ENCODE results near the gene TACR2. TPM values are rescaled to one million over a fixed set of nuclear protein-coding genes. Genes with fewer than 3 reads are reported as not detected.

TACR2 gene
- total RNA-seq, 2 donors from 2014 or later: 0.66 TPM; not detected in 1

DNA sequence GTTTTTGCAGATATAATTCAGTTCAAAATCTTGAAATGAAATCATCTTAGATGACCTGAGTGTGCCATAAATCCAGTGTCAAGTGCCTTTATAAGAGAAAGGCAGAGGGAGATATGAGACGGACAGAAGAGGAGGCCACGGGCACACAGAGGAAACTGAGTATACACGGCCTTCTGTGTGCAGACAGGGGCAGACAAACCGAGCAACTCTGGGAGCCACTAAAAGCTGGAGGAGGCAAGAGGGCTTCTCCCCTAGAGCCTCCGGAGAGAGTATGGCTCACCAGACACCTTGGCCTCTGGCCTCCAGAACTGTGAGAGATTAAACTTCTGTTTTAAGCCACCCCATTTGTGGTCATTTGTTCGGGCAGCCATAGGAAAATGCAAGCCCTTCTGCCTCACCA lies 47.2 kb upstream of the TACR2 start:
- ATAC-seq: no peak
- 86 to 87% methylated on average over 6 of the region's 6 CpGs for WGBS, 2 donors

DNA sequence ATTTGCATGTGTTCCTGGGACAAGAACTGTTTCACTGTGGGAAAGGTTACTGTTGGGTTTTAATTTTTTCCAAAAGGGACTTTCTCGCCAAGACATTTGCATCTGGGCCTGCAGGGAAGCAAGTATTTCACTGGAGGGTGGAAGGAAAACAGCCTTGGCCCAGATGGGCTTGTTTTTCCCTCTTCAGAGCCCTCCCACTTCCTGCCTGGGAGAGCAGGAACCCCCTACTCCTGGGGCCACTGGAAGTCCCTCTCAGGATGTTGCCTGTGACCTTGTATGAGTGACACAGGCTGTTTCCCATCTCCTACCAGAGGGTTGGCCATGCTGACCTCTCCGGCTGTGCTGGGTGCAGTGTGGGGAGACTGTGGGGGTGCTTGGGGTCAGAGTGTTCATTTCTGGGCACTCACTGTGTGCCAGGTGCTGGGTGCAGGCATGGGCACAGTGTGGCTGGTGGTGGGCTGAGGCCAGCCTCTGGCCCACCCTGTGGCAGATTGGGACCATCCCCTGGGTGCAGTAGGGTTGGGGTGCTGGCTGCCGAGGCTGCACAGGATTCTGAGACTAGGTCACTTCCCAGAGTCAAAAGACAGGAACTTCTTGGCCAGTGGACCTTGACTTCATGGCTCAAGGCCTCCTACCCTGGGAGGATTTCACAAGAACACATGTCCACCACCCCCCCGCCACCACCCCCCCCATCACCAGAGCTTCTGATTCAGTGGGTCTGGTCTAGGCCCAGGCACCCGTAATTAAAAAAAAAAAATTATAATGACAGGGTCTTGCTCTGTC lies 44.7 kb upstream of the TACR2 start:
- no peak for TF ChIP-seq POLR2A (IDR thresholded peaks at IDR 0.05)
- TF ChIP-seq, protein P1, sequence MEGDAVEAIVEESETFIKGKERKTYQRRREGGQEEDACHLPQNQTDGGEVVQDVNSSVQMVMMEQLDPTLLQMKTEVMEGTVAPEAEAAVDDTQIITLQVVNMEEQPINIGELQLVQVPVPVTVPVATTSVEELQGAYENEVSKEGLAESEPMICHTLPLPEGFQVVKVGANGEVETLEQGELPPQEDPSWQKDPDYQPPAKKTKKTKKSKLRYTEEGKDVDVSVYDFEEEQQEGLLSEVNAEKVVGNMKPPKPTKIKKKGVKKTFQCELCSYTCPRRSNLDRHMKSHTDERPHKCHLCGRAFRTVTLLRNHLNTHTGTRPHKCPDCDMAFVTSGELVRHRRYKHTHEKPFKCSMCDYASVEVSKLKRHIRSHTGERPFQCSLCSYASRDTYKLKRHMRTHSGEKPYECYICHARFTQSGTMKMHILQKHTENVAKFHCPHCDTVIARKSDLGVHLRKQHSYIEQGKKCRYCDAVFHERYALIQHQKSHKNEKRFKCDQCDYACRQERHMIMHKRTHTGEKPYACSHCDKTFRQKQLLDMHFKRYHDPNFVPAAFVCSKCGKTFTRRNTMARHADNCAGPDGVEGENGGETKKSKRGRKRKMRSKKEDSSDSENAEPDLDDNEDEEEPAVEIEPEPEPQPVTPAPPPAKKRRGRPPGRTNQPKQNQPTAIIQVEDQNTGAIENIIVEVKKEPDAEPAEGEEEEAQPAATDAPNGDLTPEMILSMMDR (IDR thresholded peaks at IDR 0.05): no peak
- Histone ChIP-seq H3K4me1 (peaks cover 50% of the 10 kb centered on the region), H3K27ac (peak overlapping the region in 2 of 4 donors; percentile 10 to 48), H3K9me3 (no peaks in the 10 kb centered on the region), H3K4me3 (no peak overlapping the region), H3K36me3 (replicated peaks in 1 of 2; ENCODE audit: insufficient read depth in 1 of 2, low read depth in 2 of 2) (no peaks in the 10 kb centered on the region), H3K27me3 (no peaks in the 10 kb centered on the region)
- peak in 1 of 4 donors; percentile 11 for DNase-seq
- whole genome bisulfite sequencing, 2 donors: 80 to 81% methylated on average over 4 of the region's 5 CpGs
- no peak for ATAC-seq
- intact Hi-C loops (cut with DNase I): no loop called here

More for the DNA sequence above, 47.2 kb upstream of the TACR2 start:
- DNase-seq: no peak
- Histone ChIP-seq H3K4me3 (no peak overlapping the region), H3K9me3 (no peaks in the 10 kb centered on the region), H3K4me1 (peaks cover 51% of the 10 kb centered on the region), H3K27ac (peak overlapping the region in 2 of 4 donors; percentile 23 to 38), H3K36me3 (replicated peaks in 1 of 2; ENCODE audit: insufficient read depth in 1 of 2, low read depth in 2 of 2) (no peaks in the 10 kb centered on the region), H3K27me3 (no peaks in the 10 kb centered on the region)
- intact Hi-C loops (cut with DNase I): no loop called here
- TF ChIP-seq POLR2A (IDR thresholded peaks at IDR 0.05): no peak
- TF ChIP-seq, protein P1 (IDR thresholded peaks at IDR 0.05): no peak

DNA sequence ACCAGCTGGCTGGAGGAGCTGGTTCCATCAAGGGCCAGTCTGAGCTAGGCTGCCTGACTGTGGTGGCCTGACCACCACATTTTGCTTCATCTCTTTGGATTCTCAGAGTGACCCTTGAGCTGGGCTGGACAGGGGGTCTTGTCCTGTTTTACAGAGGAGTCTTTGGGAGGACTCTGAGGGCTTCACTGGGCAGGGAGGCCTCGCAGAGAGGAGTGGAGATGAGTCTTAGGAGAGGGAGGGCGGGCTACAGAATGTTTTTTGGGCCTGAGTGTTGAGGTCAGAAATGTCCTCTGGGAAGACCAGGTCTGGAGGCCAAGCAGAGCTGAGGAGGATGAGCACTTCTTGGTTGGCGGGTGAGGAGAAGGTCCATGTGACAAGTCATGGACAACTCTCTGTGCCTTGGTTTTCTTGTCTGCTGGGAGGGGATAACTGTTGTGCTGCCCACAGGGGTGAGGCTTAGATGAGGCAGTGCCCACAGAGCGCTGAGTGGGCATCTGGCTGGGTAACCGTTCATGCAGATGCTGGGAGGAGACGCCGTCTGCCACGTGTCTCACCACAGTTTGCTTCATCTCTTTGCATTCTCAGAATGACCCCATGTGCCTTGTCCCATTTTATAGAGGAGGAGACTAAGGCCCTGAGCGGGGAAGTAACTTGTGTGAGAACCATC lies 44.0 kb upstream of the TACR2 start:
- Histone ChIP-seq H3K27ac (peak overlapping the region; percentile 25 to 85 (median 60)), H3K4me1 (peaks cover 45% of the 10 kb centered on the region), H3K4me3 (no peak overlapping the region), H3K27me3 (no peaks in the 10 kb centered on the region), H3K9me3 (no peaks in the 10 kb centered on the region), H3K36me3 (replicated peaks in 1 of 2; ENCODE audit: insufficient read depth in 1 of 2, low read depth in 2 of 2) (no peaks in the 10 kb centered on the region)
- intact Hi-C loops (cut with DNase I): no loop called here
- ATAC-seq (no peak), DNase-seq (no peak)
- 84 to 100% methylated on average over 8 to 9 of the region's 9 CpGs for WGBS, 2 donors
- TF ChIP-seq, protein P1 (IDR thresholded peaks at IDR 0.05): no peak
- no peak for TF ChIP-seq POLR2A (IDR thresholded peaks at IDR 0.05)

DNA sequence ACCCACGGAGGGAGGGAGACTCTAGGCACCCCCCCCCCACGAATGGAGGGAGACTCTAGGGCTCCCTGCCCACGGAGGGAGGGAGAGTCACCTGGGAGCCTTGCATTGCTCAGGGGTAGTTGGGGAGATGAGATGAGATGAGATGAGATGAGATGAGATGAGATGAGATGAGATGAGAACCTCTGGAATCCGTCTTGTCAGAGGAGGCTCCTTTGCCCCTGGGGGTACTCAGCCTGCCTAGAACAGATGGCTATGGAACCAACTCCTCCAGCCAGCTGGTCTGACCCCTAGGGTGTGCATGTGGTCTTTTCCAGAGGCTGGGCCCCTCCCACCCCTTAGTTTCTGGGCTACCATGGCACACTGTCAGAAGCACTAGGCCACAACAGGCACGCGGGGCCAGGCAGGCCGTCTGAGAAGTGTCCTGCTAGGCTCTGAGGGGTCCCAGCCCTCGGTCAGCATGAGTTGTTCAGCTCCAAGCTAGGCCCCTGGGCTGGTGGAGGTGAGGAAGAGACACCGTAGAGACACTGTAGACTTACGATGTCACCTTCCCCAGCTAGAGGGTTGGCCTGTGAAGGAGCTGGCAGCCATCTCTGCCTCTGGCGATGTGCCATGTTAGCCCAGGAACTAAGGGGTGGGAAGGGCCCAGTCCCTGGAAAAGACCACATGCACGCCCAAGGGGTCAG lies 43.3 kb upstream of the TACR2 start:
- no peak overlapping the region for H3K4me3 ChIP-seq
- no peaks in the 10 kb centered on the region for H3K27me3 ChIP-seq
- intact Hi-C loops (cut with DNase I): no loop called here
- H3K27ac ChIP-seq: peak overlapping the region; percentile 25 to 85 (median 60)
- H3K36me3 ChIP-seq (replicated peaks in 1 of 2; ENCODE audit: insufficient read depth in 1 of 2, low read depth in 2 of 2): no peaks in the 10 kb centered on the region
- WGBS, 2 donors: 80 to 83% methylated on average over 3 to 12 of the region's 12 CpGs
- H3K9me3 ChIP-seq: no peaks in the 10 kb centered on the region
- TF ChIP-seq, protein P1 (IDR thresholded peaks at IDR 0.05): no peak
- no peak for TF ChIP-seq POLR2A (IDR thresholded peaks at IDR 0.05)
- DNase-seq: no peak
- H3K4me1 ChIP-seq: peaks cover 43% of the 10 kb centered on the region
- no peak for ATAC-seq
